Measurements from ENCODE around the gene CCDC171. TPM values are rescaled to one million over a fixed set of nuclear protein-coding genes. Genes with fewer than 3 reads are reported as not detected.

Gene CCDC171
- total and polyA plus RNA-seq, 7 donors, result 0.20 to 1.6 (median 0.44) TPM

DNA sequence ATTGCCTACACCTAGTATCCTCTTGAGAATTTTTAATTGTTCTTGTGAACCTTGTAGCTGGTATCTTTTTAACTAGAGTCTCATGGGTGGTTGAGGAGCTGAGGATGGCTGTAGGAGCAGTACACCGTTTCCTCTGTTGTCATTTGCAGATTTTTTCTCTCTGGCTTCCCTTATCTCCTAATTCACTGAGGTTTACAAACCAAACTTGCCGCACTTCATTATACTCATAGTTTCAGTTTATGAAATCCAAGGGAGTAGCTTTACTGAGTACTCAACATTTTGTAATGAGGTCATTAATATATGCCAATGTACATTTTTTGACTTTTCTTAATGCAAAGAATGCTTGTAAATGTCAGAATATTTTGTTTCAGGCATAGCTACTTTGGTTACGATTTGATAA is 154.2 kb downstream of the CCDC171 start:
- intact Hi-C loops (cut with DNase I), result no loop called here

DNA sequence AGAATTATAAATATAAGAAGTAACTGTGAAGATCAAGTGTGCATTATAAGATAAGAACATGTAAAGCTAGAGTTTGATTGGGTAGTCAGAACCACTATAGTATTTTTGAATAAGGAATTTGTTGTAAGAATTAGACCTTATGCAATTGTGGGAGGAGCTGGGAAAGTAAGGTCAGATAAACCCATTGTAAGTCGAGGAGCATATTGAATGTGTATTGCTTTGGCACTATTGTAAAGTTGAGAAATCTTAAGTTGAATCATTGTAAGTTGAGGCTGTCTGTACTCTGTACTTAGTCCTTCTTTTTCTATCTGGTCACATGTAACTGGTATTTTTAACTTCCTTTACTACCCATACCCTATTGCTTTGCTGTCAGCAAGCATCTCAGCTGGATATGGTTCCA is 158.7 kb downstream of the CCDC171 start:
- Histone ChIP-seq H3K36me3 (ENCODE audit: insufficient read depth in 1 of 2, low read depth in 1 of 2) (no peaks in the 10 kb centered on the region), H3K4me3 (no peak overlapping the region), H3K27me3 (ENCODE audit: insufficient read depth in 3 of 3, low read length in 2 of 3) (no peaks in the 10 kb centered on the region), H3K27ac (no peak overlapping the region), H3K4me1 (no peaks in the 10 kb centered on the region), H3K9me3 (no peaks in the 10 kb centered on the region)
- DNase-seq (no peak), ATAC-seq (no peak)
- WGBS, 3 donors, result 84 to 92% (median 88%) methylated on average over 1 of the region's 1 CpG
- TF ChIP-seq, protein P1, sequence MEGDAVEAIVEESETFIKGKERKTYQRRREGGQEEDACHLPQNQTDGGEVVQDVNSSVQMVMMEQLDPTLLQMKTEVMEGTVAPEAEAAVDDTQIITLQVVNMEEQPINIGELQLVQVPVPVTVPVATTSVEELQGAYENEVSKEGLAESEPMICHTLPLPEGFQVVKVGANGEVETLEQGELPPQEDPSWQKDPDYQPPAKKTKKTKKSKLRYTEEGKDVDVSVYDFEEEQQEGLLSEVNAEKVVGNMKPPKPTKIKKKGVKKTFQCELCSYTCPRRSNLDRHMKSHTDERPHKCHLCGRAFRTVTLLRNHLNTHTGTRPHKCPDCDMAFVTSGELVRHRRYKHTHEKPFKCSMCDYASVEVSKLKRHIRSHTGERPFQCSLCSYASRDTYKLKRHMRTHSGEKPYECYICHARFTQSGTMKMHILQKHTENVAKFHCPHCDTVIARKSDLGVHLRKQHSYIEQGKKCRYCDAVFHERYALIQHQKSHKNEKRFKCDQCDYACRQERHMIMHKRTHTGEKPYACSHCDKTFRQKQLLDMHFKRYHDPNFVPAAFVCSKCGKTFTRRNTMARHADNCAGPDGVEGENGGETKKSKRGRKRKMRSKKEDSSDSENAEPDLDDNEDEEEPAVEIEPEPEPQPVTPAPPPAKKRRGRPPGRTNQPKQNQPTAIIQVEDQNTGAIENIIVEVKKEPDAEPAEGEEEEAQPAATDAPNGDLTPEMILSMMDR (IDR thresholded peaks at IDR 0.05), result no peak
- intact Hi-C loops (cut with DNase I), result no loop called here

More for the DNA sequence above, 154.2 kb downstream of the CCDC171 start:
- ATAC-seq, result no peak
- Histone ChIP-seq H3K27me3 (ENCODE audit: insufficient read depth in 3 of 3, low read length in 2 of 3) (no peaks in the 10 kb centered on the region), H3K4me3 (no peak overlapping the region), H3K9me3 (no peaks in the 10 kb centered on the region), H3K27ac (no peak overlapping the region), H3K36me3 (ENCODE audit: insufficient read depth in 1 of 2, low read depth in 1 of 2) (no peaks in the 10 kb centered on the region), H3K4me1 (no peaks in the 10 kb centered on the region)
- WGBS, 3 donors, result 94 to 97% (median 97%) methylated on average over 3 of the region's 3 CpGs
- DNase-seq, result no peak
- TF ChIP-seq, protein P1 (IDR thresholded peaks at IDR 0.05), result no peak

DNA sequence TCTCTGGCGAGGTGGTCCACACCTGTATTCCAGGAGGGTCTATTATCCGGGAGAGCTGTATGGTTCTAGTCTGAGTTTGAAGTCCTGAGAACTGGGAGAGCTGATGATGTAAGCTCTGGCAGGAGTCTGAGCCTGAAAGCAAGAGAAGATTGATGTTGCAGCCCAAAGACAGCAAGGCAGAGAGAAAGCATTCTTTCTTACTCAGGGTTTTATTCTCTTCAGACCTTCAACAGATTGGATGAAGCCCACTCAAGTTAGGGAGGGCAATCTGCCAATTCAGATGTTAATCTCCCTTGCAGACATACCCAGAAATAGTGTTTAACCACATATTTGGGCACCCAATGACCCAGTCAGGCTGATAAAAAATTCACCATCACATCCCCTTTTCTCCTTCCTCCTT is 159.1 kb downstream of the CCDC171 start:
- intact Hi-C loops (cut with DNase I), result no loop called here
- ATAC-seq (no peak), DNase-seq (no peak)
- H3K4me1 ChIP-seq, result no peaks in the 10 kb centered on the region
- TF ChIP-seq, protein P1 (IDR thresholded peaks at IDR 0.05), result no peak
- H3K4me3 ChIP-seq, result no peak overlapping the region
- no peaks in the 10 kb centered on the region for H3K36me3 ChIP-seq (ENCODE audit: insufficient read depth in 1 of 2, low read depth in 1 of 2)
- WGBS, 3 donors, result 78 to 87% (median 83%) methylated on average over 2 of the region's 2 CpGs
- no peaks in the 10 kb centered on the region for H3K9me3 ChIP-seq
- no peak overlapping the region for H3K27ac ChIP-seq
- H3K27me3 ChIP-seq (ENCODE audit: insufficient read depth in 3 of 3, low read length in 2 of 3), result no peaks in the 10 kb centered on the region

DNA sequence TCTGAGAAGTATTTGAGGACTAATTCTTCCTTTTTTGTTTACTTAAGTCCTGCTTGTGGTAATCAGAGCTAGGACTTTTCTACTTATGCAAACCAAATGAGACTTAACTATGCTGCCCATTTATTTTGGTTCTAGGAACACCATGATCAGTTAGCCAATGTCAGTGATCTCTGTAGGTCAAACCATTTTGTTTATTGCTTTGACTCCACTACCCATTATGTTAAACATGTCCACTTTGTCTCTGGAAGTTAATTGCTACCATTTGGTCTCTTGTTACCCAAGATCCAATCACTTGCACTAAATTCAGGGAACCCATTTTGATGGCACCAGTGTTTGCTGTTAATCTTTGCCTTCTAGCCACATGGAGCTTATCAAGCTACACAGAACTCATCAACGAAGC is 161.9 kb downstream of the CCDC171 start:
- Histone ChIP-seq H3K36me3 (ENCODE audit: insufficient read depth in 1 of 2, low read depth in 1 of 2) (no peaks in the 10 kb centered on the region), H3K27me3 (ENCODE audit: insufficient read depth in 3 of 3, low read length in 2 of 3) (no peaks in the 10 kb centered on the region), H3K27ac (no peak overlapping the region), H3K4me1 (no peaks in the 10 kb centered on the region), H3K9me3 (no peaks in the 10 kb centered on the region), H3K4me3 (no peak overlapping the region)
- DNase-seq, result no peak
- TF ChIP-seq, protein P1 (IDR thresholded peaks at IDR 0.05), result no peak
- 52 to 63% (median 56%) methylated on average over 1 of the region's 1 CpG for WGBS, 3 donors
- ATAC-seq, result no peak
- intact Hi-C loops (cut with DNase I), result no loop called here

DNA sequence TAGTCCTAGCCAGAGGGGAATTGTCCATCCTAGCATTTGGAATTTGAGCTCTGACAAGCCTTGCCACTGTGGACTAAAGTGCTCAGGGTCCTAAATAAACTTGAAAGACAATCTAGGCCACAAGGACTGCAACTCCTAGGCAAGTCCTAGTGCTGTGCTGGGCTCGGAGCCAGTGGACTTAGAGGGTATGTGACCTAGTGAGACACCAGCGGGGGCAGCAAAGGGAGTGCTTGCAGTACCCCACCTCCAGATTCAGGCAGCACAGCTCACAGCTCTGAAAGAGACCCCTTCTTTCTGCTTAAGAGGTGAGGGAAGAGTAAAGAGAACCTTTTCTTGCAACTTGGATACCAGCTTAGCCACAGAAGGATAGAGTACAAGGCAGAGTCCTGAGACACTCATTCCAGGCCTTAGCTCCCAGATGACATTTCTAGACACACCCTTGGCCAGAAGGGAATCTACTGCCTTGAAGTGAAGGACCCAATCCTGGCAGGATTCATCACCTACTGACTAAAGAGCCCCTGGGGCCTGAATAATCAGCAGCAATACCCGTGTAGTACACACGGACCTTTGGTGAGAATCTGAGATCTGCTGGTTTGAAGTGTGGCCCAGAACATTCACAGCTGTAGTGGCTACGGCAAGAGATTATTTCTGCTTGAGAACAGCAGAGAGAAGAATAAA is 164.6 kb downstream of the CCDC171 start:
- Histone ChIP-seq H3K9me3 (no peaks in the 10 kb centered on the region), H3K27me3 (ENCODE audit: insufficient read depth in 3 of 3, low read length in 2 of 3) (no peaks in the 10 kb centered on the region), H3K4me3 (no peak overlapping the region), H3K4me1 (no peaks in the 10 kb centered on the region), H3K27ac (no peak overlapping the region), H3K36me3 (ENCODE audit: insufficient read depth in 1 of 2, low read depth in 1 of 2) (no peaks in the 10 kb centered on the region)
- intact Hi-C loops (cut with DNase I), result no loop called here
- WGBS, 3 donors, result 71 to 77% (median 76%) methylated on average over 5 of the region's 5 CpGs
- no peak for DNase-seq
- no peak for ATAC-seq
- TF ChIP-seq, protein P1 (IDR thresholded peaks at IDR 0.05), result no peak

Measured in psoas muscle (tissue), 8 donors.